ENCODE results near the gene RIN1. TPM values are rescaled to one million over a fixed set of nuclear protein-coding genes. Genes with fewer than 3 reads are reported as not detected.
A peak's percentile ranks its signal among the peaks of the same experiment; 100 is the strongest.

Gene RIN1
- total and polyA plus RNA-seq, 9 of the 15 experiments (the other 6 are each of a cell fraction or from before 2014, with no cell fraction given), result 0.01 to 1.2 (median 0.45) TPM; not detected in 1

- TF ChIP-seq ADNP (tag; IDR thresholded peaks at IDR 0.05) (peak; percentile 50; the same call in 1 of the 2 replicates), SMARCB1 (IDR thresholded peaks at IDR 0.05; ENCODE audit: insufficient read length, low read depth) (no peak), ZNF639 (CRISPR knock-in tag; conservative IDR thresholded peaks at IDR 0.05 in 1 of 2, IDR thresholded peaks at IDR 0.05 in 1 of 2) (no peak), MEF2A (IDR thresholded peaks at IDR 0.05; ENCODE audit: control insufficient read depth, low read depth, low read length) (no peak), MTF1 (CRISPR knock-in tag; IDR thresholded peaks at IDR 0.05; ENCODE audit: borderline replicate concordance) (no peak), ZNF274 (IDR thresholded peaks at IDR 0.05; ENCODE audit: borderline replicate concordance, low read depth, low read length) (no peak), MBD1 (CRISPR knock-in tag; IDR thresholded peaks at IDR 0.05) (no peak), PBX2 (CRISPR knock-in tag; IDR thresholded peaks at IDR 0.05; ENCODE audit: low read depth) (no peak), PBX2 (tag; conservative IDR thresholded peaks at IDR 0.05; ENCODE audit: low read depth) (no peak), ZNF316 (IDR thresholded peaks at IDR 0.05) (peak; percentile 87)
Observed at GRCh38 chr11:66329165-66329673, 7.0 kb downstream of the RIN1 start (continued).

Measured in K562 (cell line).